SHP77 treated with DMSO at 0.1 percent for 48 hours (cell line): ENCODE data around the gene PLA2G4E.

ENCODE experiments used
- DNase-seq: peaks from one replicate; lab custom pipeline; 2025; lab: John Stamatoyannopoulos, UW

The PLA2G4E gene

DNA sequence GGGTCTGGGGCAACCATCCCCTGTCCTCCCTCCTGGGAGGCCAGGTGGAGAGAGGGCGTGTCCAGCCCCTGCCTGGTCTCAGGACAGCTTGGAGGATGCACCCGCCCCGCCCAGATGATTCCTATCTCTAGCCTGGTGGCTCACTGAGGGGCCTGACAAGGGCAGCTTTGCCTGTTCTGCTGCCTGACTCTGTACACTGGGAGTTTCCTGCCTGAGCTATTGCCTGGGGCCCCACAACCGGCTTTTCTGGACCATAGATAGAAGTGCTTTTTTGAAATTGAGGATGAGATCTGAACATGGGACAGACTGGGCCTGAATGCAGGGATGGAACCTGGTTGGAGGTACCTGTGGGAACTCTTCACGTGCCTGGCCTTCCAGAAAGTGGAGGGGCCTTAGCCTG lies 751 bp upstream of the PLA2G4E start:
- DNase-seq: no peak

GRCh38 chr15:42018306-42019224 lies 2.3 kb downstream of the PLA2G4E start:
- no peak for DNase-seq

DNA sequence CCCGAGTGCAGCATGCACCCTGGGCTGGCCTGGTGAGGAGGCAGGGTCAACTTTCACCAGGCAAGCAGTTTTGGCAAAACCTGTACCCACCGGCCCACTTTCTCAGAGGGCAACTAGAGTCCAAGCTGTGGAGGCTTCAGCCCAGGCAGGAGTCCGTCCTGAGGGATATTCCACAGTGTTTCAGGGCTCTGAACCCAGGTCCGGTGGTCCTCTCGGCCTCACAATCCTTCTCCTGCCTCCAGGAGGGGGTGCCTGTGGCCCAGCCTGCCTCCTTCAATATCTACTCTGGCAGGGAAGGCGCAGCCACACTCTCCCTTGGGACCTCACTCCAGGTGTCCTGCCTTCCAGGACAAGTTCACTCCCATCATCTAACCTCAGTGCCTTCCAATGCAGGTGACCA lies 3.9 kb downstream of the PLA2G4E start:
- DNase-seq: no peak

DNA sequence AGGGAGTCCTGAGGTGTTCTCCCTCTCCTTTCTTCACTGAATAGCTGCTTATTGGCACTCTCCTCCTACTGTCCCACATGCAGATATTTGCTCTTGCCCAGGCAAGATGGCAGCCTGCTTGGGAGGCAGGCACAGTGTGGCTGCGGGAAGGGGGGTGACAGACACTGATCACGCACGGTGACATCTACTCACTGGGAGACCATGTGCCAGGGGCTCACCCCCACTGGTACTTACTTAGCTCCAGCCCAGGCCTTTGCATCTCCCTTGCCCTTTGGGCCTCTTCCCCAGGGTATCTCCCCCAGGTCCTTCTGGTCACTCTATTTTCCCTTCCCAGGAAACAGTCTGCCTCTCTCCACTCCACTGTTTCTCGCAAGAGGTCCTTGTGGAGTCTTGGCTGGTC lies 6.4 kb downstream of the PLA2G4E start:
- no peak for DNase-seq

- no peak for DNase-seq
These were observed 7.8 kb downstream of the PLA2G4E start for GRCh38 chr15:42012928-42013482.

- DNase-seq: no peak
These were observed 8.6 kb downstream of the PLA2G4E start for GRCh38 chr15:42012241-42012640.

GRCh38 chr15:42011074-42011473 lies 9.8 kb downstream of the PLA2G4E start:
- DNase-seq: no peak

- DNase-seq: no peak
These were observed 10.4 kb downstream of the PLA2G4E start for GRCh38 chr15:42010434-42010833.

DNA sequence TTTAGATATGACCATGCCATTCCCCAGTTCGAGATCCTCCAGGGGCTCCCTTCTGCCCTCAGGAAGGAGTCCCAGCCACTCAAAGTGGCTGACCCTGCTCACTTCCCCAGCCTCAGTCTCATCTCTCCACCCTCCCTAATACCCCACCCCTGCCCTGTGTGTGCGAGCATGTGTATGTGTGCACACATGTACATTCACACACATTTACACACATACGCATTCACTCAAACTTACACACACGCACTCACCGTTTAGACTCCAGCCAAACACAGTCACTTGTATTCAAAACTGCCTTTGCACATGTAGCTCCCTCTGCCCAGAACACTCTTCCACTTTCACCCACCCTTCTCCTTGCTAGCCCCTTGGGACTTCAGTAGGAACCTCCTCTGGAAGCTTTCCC lies 11.4 kb downstream of the PLA2G4E start:
- no peak for DNase-seq

- no peak for DNase-seq
These were observed 11.8 kb downstream of the PLA2G4E start for GRCh38 chr15:42009022-42009421.

DNA sequence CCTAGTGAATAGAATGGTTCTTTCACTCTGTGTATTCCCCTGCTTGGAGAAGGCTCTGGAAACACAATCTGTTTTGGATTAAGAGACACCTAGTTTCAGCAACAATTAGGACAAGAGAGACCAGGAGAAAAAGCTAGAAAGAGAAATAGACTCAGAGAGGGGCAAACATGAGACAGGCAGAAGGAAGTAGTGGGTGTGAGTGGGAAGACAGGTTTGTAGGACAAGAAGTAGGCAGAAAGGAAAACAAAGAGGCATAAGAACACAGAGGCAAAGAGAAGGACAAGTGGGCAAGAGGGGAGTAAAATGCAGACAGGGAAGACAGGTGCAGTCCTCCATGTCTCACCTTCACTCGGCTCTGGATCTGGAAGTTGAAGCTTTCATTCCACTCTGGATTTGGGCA lies 13.5 kb downstream of the PLA2G4E start:
- no peak for DNase-seq

GRCh38 chr15:42002333-42002732 lies 18.5 kb downstream of the PLA2G4E start:
- DNase-seq: no peak

- DNase-seq: no peak
These were observed 19.6 kb downstream of the PLA2G4E start for GRCh38 chr15:42001236-42001635.

- DNase-seq: no peak
These were observed 21.3 kb downstream of the PLA2G4E start for GRCh38 chr15:41999290-42000285.

- no peak for DNase-seq
These were observed 23.0 kb downstream of the PLA2G4E start for GRCh38 chr15:41997845-41998244.

- no peak for DNase-seq
These were observed 23.8 kb downstream of the PLA2G4E start for GRCh38 chr15:41996921-41997592.

DNA sequence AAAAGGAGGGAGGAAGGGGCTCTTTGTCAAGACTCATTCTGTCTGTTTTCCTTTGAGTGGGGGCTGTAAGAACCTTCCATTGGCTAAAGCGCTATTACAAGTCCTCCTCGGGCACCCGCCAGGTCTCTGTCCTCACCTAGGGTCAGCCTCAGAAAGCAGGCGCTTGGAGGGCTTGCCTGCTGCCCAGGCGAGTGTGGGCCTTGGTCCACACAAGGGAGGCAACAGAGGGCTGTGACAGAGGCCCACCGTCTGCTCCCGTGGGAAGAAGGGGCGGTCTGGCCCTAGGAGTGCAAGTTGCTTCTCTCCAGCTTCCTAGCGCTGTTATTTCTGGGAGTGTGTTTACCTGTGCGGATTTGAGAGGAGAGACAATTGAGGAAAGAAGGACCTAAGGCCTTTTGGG lies 24.5 kb downstream of the PLA2G4E start:
- DNase-seq: no peak

- no peak for DNase-seq
These were observed 25.4 kb downstream of the PLA2G4E start for GRCh38 chr15:41995476-41995855.

GRCh38 chr15:41994772-41995475 lies 25.9 kb downstream of the PLA2G4E start:
- DNase-seq: no peak

GRCh38 chr15:41994171-41994650 lies 26.6 kb downstream of the PLA2G4E start:
- DNase-seq: no peak
